GM12878 (cell line): Measurements from ENCODE around the gene CLPTM1L. TPM values are rescaled to one million over a fixed set of nuclear protein-coding genes. Genes with fewer than 3 reads are reported as not detected.

Experiments used
- ATAC-seq: fragments of 200-7000 bp; cut with Tn5 transposase; 3 replicates; pipeline ENCODE4 v1.9.1; 2020; ENCODE audit warnings: mild to moderate bottlenecking, moderate library complexity
- BruUV-seq: library from RNA; stranded (reverse); fragments of 400-500 nt; replicated peaks from 2 replicates; lab custom pipeline; 2021; lab: Mats Ljungman, UMichigan
- CTCF ChIA-PET: fragments of 300-600 bp; sonication (Branson Sonifier 250); formaldehyde crosslinking; extraction: SDS; loops from one replicate; lab custom pipeline; 2021; ENCODE audit warnings: inconsistent platforms; lab: Yijun Ruan, JAX
- POLR2A ChIA-PET: fragments of 350-600 bp; formaldehyde crosslinking; extraction: SDS; loops from one replicate; lab custom pipeline; 2021; ENCODE audit warnings: inconsistent platforms; lab: Charles Lee
- RAD21 ChIA-PET: fragments of 300-600 bp; sonication (Branson Sonifier 250); formaldehyde crosslinking; loops from one replicate; lab custom pipeline; 2023; ENCODE audit warnings: antibody characterized with exemption; ENCODE audit not compliant: unreplicated experiment; lab: Charles Lee
- SMC1A ChIA-PET: fragments of 300-600 bp; sonication (Branson Sonifier 250); formaldehyde crosslinking; loops from one replicate; lab custom pipeline; 2023; ENCODE audit not compliant: unreplicated experiment, uncharacterized antibody; lab: Charles Lee
- DNase-seq: peaks from one replicate; pipeline ENCODE4 v3.0.0-alpha.2; 2011; ENCODE audit warnings: low read depth, low spot score
- FAIRE-seq: peaks from 3 replicates; lab custom pipeline; 2011; peaks lifted over from hg19 to GRCh38; lab: Jason Lieb, UNC
- H2AFZ ChIP-seq: 2 replicates; pipeline ENCODE4 v1.6.0; 2011; ENCODE audit warnings: low read depth, low read length, control low read depth; ENCODE audit not compliant: control insufficient read depth
- H3K27ac ChIP-seq: 2 replicates; pipeline ENCODE4 v1.5.1; 2011; ENCODE audit warnings: control low read depth; ENCODE audit not compliant: control insufficient read depth, insufficient read depth
- H3K27me3 ChIP-seq, 2 experiments: replicated peaks in 1 of 2; 2 replicates each; pipeline versions ENCODE4 v1.6.0 to v1.6.1; 2011; ENCODE audit warnings: low read length in 1 of 2; ENCODE audit not compliant: control insufficient read depth in 2 of 2, insufficient read depth in 2 of 2
- H3K36me3 ChIP-seq, 2 experiments: 2 replicates each; pipeline ENCODE4 v1.5.1; 2011; ENCODE audit warnings: low read length in 1 of 2; ENCODE audit not compliant: control insufficient read depth in 2 of 2, insufficient read depth in 2 of 2
- H3K4me1 ChIP-seq: 2 replicates; pipeline ENCODE4 v1.6.1; 2011; ENCODE audit warnings: mild to moderate bottlenecking, low read length, moderate library complexity, mixed read lengths; ENCODE audit not compliant: control insufficient read depth, insufficient read depth
- H3K4me2 ChIP-seq: 2 replicates; pipeline ENCODE4 v1.6.0; 2011; ENCODE audit warnings: control low read depth; ENCODE audit not compliant: control insufficient read depth, insufficient read depth
- H3K4me3 ChIP-seq: fragments of 200-600 bp; sonication (generic); 2 replicates; pipeline ENCODE4 v1.5.1; 2016
- H3K79me2 ChIP-seq: 2 replicates; pipeline ENCODE4 v1.6.0; 2011; ENCODE audit warnings: low read length; ENCODE audit not compliant: control insufficient read depth, insufficient read depth
- H3K9ac ChIP-seq: 2 replicates; pipeline ENCODE4 v1.8.0; 2011; ENCODE audit warnings: low read length, control low read depth, mixed read lengths; ENCODE audit not compliant: control insufficient read depth, insufficient read depth
- H3K9me3 ChIP-seq: replicated peaks from 3 replicates; pipeline ENCODE4 v1.5.1; 2011; ENCODE audit warnings: mild to moderate bottlenecking, low read length; ENCODE audit not compliant: control insufficient read depth, insufficient read depth
- H4K20me1 ChIP-seq: 2 replicates; pipeline ENCODE4 v1.6.0; 2011; ENCODE audit not compliant: control insufficient read depth, insufficient read depth
- BACH1 ChIP-seq: fragments of 450-650 bp; IDR thresholded peaks from 2 replicates; pipeline ENCODE4 v1.6.1; 2017; ENCODE audit warnings: mild to moderate bottlenecking, borderline replicate concordance
- CBX5 ChIP-seq: sonication (generic); IDR thresholded peaks from 2 replicates; pipeline ENCODE4 v1.6.1; 2016; ENCODE audit warnings: low read depth, moderate library complexity, mild to moderate bottlenecking, inconsistent platforms
- CREM ChIP-seq: IDR thresholded peaks from 2 replicates; pipeline ENCODE4 v1.6.1; 2014; ENCODE audit warnings: antibody characterized with exemption, low read depth
- ESRRA ChIP-seq: IDR thresholded peaks from 2 replicates; pipeline ENCODE4 v1.6.1; 2012; ENCODE audit warnings: mild to moderate bottlenecking, low read length, improper control_type of control experiment
- FOXK2 ChIP-seq: fragments of 450-650 bp; IDR thresholded peaks from 2 replicates; pipeline ENCODE4 v1.6.1; 2017; ENCODE audit warnings: mild to moderate bottlenecking, moderate library complexity
- KLF5 ChIP-seq: fragments of 450-650 bp; IDR thresholded peaks from 2 replicates; pipeline ENCODE4 v1.6.1; 2014; ENCODE audit warnings: mild to moderate bottlenecking; ENCODE audit not compliant: partially characterized antibody
- MEF2A ChIP-seq: IDR thresholded peaks from 2 replicates; pipeline ENCODE4 v1.6.1; 2011; ENCODE audit warnings: low read depth, mild to moderate bottlenecking, low read length, moderate library complexity; ENCODE audit not compliant: insufficient read depth
- NR2F1 ChIP-seq: fragments of 450-650 bp; conservative IDR thresholded peaks from 2 replicates; pipeline ENCODE4 v1.6.1; 2017; ENCODE audit warnings: mild to moderate bottlenecking
- SIX5 ChIP-seq: IDR thresholded peaks from 2 replicates; pipeline ENCODE4 v1.6.1; 2011; ENCODE audit warnings: mild to moderate bottlenecking, low read depth, low read length, moderate library complexity; ENCODE audit not compliant: severe bottlenecking
- SP1 ChIP-seq: IDR thresholded peaks from one replicate; pipeline ENCODE4 v1.6.1; 2011; ENCODE audit warnings: low read depth, low read length
- SREBF1 ChIP-seq: IDR thresholded peaks from 2 replicates; pipeline ENCODE4 v1.6.1; 2012; ENCODE audit warnings: mild to moderate bottlenecking, low read length
- SREBF2 ChIP-seq: IDR thresholded peaks from 2 replicates; pipeline ENCODE4 v1.6.1; 2012; ENCODE audit warnings: mild to moderate bottlenecking, low read length
- SRF ChIP-seq, 2 experiments: IDR thresholded peaks; 2 replicates each; pipeline ENCODE4 v1.6.1; 2011; ENCODE audit warnings: low read depth in 2 of 2, low read length in 2 of 2, mild to moderate bottlenecking in 1 of 2, moderate library complexity in 1 of 2
- ZZZ3 ChIP-seq: IDR thresholded peaks from 2 replicates; pipeline ENCODE4 v1.6.1; 2011; ENCODE audit warnings: low read depth; ENCODE audit not compliant: control insufficient read depth, insufficient read length
- WGBS: methylation state at CpG from one replicate; pipeline ENCODE4 v1.1.6; 2016; ENCODE audit warnings: low lambda C conversion rate; ENCODE audit not compliant: insufficient replicate concordance, insufficient coverage; ENCODE audit errors: missing lambda C conversion rate; 5-methylcytosine and 5-hydroxymethylcytosine counted together
- in situ Hi-C: fragments of 300-500 bp; cut with MboI; formaldehyde crosslinking; loops from 9 replicates; pipeline ENCODE4 v1.14.3; 2018; ENCODE audit warnings: mixed read lengths
- intact Hi-C: fragments of 100-400 bp; cut with micrococcal nuclease; formaldehyde crosslinking; loops from one replicate; pipeline ENCODE4 v1.14.2; 2022; ENCODE audit not compliant: unreplicated experiment
- polyA plus RNA-seq, 11 experiments: library from polyadenylated mRNA; depleted of rRNA in 4 of 11; unstranded in 6 of 11; stranded (reverse) in 5 of 11; fragments of >200 nt; fragmentation: Nextera tagmentation in 4 of 11; fragmentation: Illumina TruSeq in 1 of 11; extraction: Ambion mirVana in 4 of 11; extraction: Trizol in 1 of 11; gene quantifications; 1 replicate in 1 of 11; 2 replicates in 10 of 11; pipeline versions ENCODE4 v1.2.1 to v1.2.3, GENCODE V29; 2011 to 2016; ENCODE audit warnings: inconsistent platforms in 2 of 11, missing spikeins in 2 of 11, low read depth in 1 of 11
- total RNA-seq, 4 experiments: library from RNA; depleted of rRNA in 3 of 4; stranded (reverse); fragments of >200 nt in 3 of 4; fragmentation: Illumina TruSeq in 1 of 4; extraction: Trizol in 1 of 4; gene quantifications; 2 replicates each; pipeline versions ENCODE4 v1.2.1 to v1.2.3, GENCODE V29; 2013 to 2021
- TF ChIP-seq, protein P1 (sequence below): fragments of 150-350 bp; IDR thresholded peaks from 2 replicates; pipeline ENCODE4 v1.6.1; 2016; ENCODE audit warnings: low read depth, low read length
- TF ChIP-seq, protein P2 (sequence below): fragments of 450-650 bp; IDR thresholded peaks from 2 replicates; pipeline ENCODE4 v1.6.1; 2017; ENCODE audit warnings: mild to moderate bottlenecking, moderate library complexity

The CLPTM1L gene
- total and polyA plus RNA-seq, 10 of the 15 experiments (the other 5 are each of a cell fraction or from before 2014, with no cell fraction given): 2.9 to 278 (median 135) TPM

DNA sequence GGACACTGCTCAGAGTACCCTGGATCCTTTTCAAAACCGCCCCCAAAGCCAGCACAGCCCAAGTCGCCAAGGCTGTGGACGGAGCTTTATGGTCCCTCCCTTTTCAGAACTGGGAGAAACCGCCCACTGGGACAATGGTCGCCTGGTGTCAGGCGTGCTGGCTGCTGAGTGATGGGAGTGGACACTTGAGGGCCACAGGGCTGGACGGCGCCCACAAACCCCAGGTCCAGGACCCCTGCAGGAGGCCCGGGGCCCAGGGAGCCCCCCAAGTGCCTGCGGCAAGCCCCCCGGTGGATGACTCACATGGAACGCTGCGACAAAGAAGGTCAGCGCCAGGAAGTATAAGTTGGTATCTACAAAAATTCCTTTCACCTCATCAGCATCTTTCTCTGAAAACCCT, 10.9 kb downstream of the CLPTM1L start:
- intact Hi-C loops: no loop called here
- Histone ChIP-seq H3K9me3 (no peaks in the 10 kb centered on the region), H4K20me1 (no peaks in the 10 kb centered on the region)
- TF ChIP-seq SIX5 (no peak), SREBF2 (no peak), SREBF1 (no peak), BACH1 (no peak), KLF5 (no peak), CBX5 (no peak), NR2F1 (no peak), SP1 (no peak), FOXK2 (no peak), MEF2A (no peak), CREM (no peak), ESRRA (no peak), ZZZ3 (no peak), SRF (IDR thresholded peaks at IDR 0.05; ENCODE audit: low read depth in 2 of 2, low read length in 2 of 2) (no peak)
- TF ChIP-seq, protein P1, sequence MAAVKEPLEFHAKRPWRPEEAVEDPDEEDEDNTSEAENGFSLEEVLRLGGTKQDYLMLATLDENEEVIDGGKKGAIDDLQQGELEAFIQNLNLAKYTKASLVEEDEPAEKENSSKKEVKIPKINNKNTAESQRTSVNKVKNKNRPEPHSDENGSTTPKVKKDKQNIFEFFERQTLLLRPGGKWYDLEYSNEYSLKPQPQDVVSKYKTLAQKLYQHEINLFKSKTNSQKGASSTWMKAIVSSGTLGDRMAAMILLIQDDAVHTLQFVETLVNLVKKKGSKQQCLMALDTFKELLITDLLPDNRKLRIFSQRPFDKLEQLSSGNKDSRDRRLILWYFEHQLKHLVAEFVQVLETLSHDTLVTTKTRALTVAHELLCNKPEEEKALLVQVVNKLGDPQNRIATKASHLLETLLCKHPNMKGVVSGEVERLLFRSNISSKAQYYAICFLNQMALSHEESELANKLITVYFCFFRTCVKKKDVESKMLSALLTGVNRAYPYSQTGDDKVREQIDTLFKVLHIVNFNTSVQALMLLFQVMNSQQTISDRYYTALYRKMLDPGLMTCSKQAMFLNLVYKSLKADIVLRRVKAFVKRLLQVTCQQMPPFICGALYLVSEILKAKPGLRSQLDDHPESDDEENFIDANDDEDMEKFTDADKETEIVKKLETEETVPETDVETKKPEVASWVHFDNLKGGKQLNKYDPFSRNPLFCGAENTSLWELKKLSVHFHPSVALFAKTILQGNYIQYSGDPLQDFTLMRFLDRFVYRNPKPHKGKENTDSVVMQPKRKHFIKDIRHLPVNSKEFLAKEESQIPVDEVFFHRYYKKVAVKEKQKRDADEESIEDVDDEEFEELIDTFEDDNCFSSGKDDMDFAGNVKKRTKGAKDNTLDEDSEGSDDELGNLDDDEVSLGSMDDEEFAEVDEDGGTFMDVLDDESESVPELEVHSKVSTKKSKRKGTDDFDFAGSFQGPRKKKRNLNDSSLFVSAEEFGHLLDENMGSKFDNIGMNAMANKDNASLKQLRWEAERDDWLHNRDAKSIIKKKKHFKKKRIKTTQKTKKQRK: no peak
- TF ChIP-seq, protein P2, sequence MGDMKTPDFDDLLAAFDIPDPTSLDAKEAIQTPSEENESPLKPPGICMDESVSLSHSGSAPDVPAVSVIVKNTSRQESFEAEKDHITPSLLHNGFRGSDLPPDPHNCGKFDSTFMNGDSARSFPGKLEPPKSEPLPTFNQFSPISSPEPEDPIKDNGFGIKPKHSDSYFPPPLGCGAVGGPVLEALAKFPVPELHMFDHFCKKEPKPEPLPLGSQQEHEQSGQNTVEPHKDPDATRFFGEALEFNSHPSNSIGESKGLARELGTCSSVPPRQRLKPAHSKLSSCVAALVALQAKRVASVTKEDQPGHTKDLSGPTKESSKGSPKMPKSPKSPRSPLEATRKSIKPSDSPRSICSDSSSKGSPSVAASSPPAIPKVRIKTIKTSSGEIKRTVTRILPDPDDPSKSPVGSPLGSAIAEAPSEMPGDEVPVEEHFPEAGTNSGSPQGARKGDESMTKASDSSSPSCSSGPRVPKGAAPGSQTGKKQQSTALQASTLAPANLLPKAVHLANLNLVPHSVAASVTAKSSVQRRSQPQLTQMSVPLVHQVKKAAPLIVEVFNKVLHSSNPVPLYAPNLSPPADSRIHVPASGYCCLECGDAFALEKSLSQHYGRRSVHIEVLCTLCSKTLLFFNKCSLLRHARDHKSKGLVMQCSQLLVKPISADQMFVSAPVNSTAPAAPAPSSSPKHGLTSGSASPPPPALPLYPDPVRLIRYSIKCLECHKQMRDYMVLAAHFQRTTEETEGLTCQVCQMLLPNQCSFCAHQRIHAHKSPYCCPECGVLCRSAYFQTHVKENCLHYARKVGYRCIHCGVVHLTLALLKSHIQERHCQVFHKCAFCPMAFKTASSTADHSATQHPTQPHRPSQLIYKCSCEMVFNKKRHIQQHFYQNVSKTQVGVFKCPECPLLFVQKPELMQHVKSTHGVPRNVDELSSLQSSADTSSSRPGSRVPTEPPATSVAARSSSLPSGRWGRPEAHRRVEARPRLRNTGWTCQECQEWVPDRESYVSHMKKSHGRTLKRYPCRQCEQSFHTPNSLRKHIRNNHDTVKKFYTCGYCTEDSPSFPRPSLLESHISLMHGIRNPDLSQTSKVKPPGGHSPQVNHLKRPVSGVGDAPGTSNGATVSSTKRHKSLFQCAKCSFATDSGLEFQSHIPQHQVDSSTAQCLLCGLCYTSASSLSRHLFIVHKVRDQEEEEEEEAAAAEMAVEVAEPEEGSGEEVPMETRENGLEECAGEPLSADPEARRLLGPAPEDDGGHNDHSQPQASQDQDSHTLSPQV: no peak
- TF ChIP-seq, all 136 proteins: peak for 0
- ChIA-PET CTCF (no interaction called here), RAD21 (no interaction called here), POLR2A (no interaction called here), SMC1A (no interaction called here)
- Histone ChIP-seq H3K9ac (no peak overlapping the region), H3K27ac (no peak overlapping the region), H3K4me1 (no peaks in the 10 kb centered on the region), H3K4me2 (no peak overlapping the region), H3K79me2 (no peaks in the 10 kb centered on the region), H2AFZ (no peak overlapping the region), H3K27me3 (no peaks in the 10 kb centered on the region), H3K36me3 (peaks cover 15 to 62% of the 10 kb centered on the region in 2 experiments), H3K4me3 (no peak overlapping the region)
- BruUV-seq: no TSS peak
- DNase-seq (no peak), FAIRE-seq (no peak), ATAC-seq (no peak)
- 98% methylated on average over 8 of the region's 14 CpGs for WGBS
- in situ Hi-C loops: no loop called here
